GM23248 (cell line): ENCODE measurements around the gene FAM174A.

Experiments
- EZH2 ChIP-seq: fragments of 200-600 bp; sonication (generic); IDR thresholded peaks from 2 replicates; pipeline ENCODE4 v1.6.1; 2018; ENCODE audit warnings: antibody characterized with exemption, mild to moderate bottlenecking; ENCODE audit not compliant: insufficient read depth, poor library complexity, severe bottlenecking
- EZH2phosphoT487 ChIP-seq: fragments of 200-600 bp; sonication (generic); IDR thresholded peaks from 2 replicates; pipeline ENCODE4 v1.6.1; 2018; ENCODE audit warnings: antibody characterized with exemption, moderate library complexity, mild to moderate bottlenecking, low read depth; ENCODE audit not compliant: insufficient read depth

GRCh38 chr5:100539519-100539918 lies 4.3 kb downstream of the FAM174A start:
- TF ChIP-seq EZH2phosphoT487 (no peak), EZH2 (no peak)
